Tibial nerve (tissue), 4 donors: ENCODE results near the gene ZNF740.

Experiments used
- CTCF ChIP-seq, 5 experiments: fragments of 200-600 bp in 3 of 5; fragments of 450-650 bp in 2 of 5; sonication (generic) in 3 of 5; IDR thresholded peaks; one replicate each; pipeline ENCODE4 v1.5.1; 2016 to 2019; ENCODE audit warnings: antibody characterized with exemption in 5 of 5, mild to moderate bottlenecking in 3 of 5, moderate library complexity in 2 of 5
- EP300 ChIP-seq, 2 donors: sonication (generic); formaldehyde crosslinking; IDR thresholded peaks; one replicate each; pipeline ENCODE4 v1.6.1; 2017; ENCODE audit warnings: antibody characterized with exemption in 2 of 2, mild to moderate bottlenecking in 1 of 2
- POLR2A ChIP-seq, 2 donors: fragments of 450-650 bp; IDR thresholded peaks; one replicate each; pipeline ENCODE4 v1.6.1; 2017; ENCODE audit warnings: antibody characterized with exemption in 2 of 2, mild to moderate bottlenecking in 2 of 2, moderate library complexity in 2 of 2

- TF ChIP-seq CTCF (IDR thresholded peaks at IDR 0.05) (no peak), EP300 (IDR thresholded peaks at IDR 0.05) (no peak), POLR2A (IDR thresholded peaks at IDR 0.05) (no peak)
These were observed 20.1 kb downstream of the ZNF740 start for GRCh38 chr12:53200458-53201176.
